ENCODE measurements around the gene ALMS1.
A peak's percentile ranks its signal among the peaks of the same experiment; 100 is the strongest.
"Not testable (repeated sequence)": the region's sequence is repeated elsewhere in the genome, so short reads cannot be mapped to it uniquely, and the experiment has no call there.

The ALMS1 gene

DNA sequence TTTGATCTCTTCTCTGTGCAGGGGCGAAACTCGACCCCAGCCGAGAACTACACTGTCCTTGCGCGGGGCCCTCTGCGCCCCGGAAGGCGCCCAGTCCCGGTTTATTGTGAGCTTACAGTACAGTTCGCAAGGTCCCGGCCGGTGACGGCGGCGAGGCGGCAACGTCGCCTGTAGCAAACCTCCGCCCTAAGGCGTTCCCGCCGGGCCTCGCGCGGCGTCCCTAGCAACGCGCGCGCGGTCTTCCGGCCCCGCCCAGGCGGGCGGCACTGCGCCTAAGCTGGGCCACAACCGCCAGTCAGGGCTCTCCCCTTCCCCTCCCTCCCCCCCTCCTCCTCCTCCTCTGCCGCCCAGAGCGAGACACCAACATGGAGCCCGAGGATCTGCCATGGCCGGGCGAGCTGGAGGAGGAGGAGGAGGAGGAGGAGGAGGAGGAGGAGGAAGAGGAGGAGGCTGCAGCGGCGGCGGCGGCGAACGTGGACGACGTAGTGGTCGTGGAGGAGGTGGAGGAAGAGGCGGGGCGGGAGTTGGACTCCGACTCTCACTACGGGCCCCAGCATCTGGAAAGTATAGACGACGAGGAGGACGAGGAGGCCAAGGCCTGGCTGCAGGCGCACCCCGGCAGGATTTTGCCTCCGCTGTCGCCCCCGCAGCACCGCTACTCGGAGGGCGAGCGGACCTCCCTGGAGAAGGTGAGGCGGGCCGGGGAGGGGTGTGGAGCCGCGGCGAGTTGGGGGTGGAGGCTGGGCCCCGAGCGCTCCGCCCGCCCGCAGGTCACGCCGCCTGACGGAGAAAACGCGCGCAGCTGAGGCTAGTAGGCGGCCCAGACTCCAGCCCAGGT lies at the start of gene ALMS1:
Gene ALMS1, plus strand, starts transcription at position 333 of the 838 bp plus-strand sequence. Its CDS starts 33 bp downstream, at position 366.
- H3K9me3 Mint-ChIP-seq, result no peaks in the 10 kb centered on the region
- peak within 1 kb of the TSS; percentile 93 for H3K27ac Mint-ChIP-seq
- DNase-seq (ENCODE audit: low spot score in 2 of 2) (peak; percentile 75 to 83), ATAC-seq (ENCODE audit: low read depth) (peak; percentile 86)
- peaks cover 2% of the 10 kb centered on the region for H3K27me3 Mint-ChIP-seq
- peaks cover 21% of the 10 kb centered on the region for H3K4me1 Mint-ChIP-seq
- peaks cover 1% of the 10 kb centered on the region for H3K36me3 Mint-ChIP-seq
- H3K4me3 Mint-ChIP-seq, result peak within 1 kb of the TSS; percentile 95

DNA sequence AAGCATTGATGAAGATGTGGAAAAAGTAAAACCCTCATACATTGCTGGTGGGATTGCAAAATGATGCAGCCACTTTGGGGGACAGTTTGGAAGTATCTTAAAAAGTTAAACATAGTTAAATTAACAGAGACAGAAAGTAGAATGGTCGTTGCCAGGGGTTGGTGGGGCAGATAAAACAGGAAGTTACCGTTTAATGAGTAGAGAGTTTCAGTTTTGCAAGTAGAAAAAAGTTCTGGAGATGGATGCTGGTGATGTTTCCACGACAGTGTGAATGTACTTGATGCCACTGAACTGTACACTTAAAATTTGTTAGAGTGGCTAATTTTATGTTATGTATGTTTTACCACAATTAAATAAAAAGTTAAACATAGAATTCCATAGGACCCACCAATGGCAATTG lies 47.8 kb upstream of the ALMS1 start:
- no peak for DNase-seq (ENCODE audit: low spot score in 2 of 2)
- peaks cover 12% of the 10 kb centered on the region for H3K9me3 Mint-ChIP-seq
- H3K36me3 Mint-ChIP-seq, result no peaks in the 10 kb centered on the region
- H3K27me3 Mint-ChIP-seq, result no peaks in the 10 kb centered on the region
- H3K4me1 Mint-ChIP-seq, result peaks cover 10% of the 10 kb centered on the region
- H3K27ac Mint-ChIP-seq, result peak overlapping the region; percentile 54
- ATAC-seq (ENCODE audit: low read depth), result peak; percentile 43
- H3K4me3 Mint-ChIP-seq, result no peak overlapping the region

- H3K36me3 Mint-ChIP-seq, result no peaks in the 10 kb centered on the region
- peaks cover 10% of the 10 kb centered on the region for H3K4me1 Mint-ChIP-seq
- ATAC-seq (ENCODE audit: low read depth) (no peak), DNase-seq (ENCODE audit: low spot score in 2 of 2) (no peak)
- peaks cover 7% of the 10 kb centered on the region for H3K9me3 Mint-ChIP-seq
- no peaks in the 10 kb centered on the region for H3K27me3 Mint-ChIP-seq
- no peak overlapping the region for H3K4me3 Mint-ChIP-seq
- no peak overlapping the region for H3K27ac Mint-ChIP-seq
Measured at GRCh38 chr2:73339201-73339600, 46.4 kb upstream of the ALMS1 start.

DNA sequence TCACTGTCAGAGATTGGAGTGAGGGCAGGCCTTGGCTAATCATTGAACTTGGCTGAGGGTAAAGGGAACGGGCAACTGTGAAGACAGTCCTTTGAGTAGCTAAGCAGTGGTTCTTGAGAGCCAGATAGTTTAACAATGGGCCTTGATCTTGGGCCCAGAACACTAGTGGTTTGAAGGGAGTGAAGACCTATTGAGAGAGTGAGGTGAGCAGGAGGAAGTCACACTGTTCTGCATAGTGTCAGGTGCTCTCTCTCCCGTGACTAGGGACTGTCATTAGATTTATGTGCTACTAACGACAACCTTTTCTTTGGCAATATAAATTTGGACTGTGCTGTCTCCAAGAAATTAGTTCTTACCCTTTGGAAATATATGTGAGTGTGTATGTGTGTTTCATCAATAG lies 44.6 kb upstream of the ALMS1 start:
- Mint-ChIP-seq H3K4me3 (no peak overlapping the region), H3K36me3 (no peaks in the 10 kb centered on the region), H3K27ac (no peak overlapping the region), H3K9me3 (no peaks in the 10 kb centered on the region), H3K4me1 (peaks cover 12% of the 10 kb centered on the region), H3K27me3 (no peaks in the 10 kb centered on the region)
- DNase-seq (ENCODE audit: low spot score in 2 of 2) (no peak), ATAC-seq (ENCODE audit: low read depth) (peak; percentile 52)

GRCh38 chr2:73343992-73344391 lies 41.6 kb upstream of the ALMS1 start:
- H3K9me3 Mint-ChIP-seq, result no peaks in the 10 kb centered on the region
- DNase-seq (ENCODE audit: low spot score in 2 of 2), result no peak
- peaks cover 3% of the 10 kb centered on the region for H3K4me1 Mint-ChIP-seq
- H3K36me3 Mint-ChIP-seq, result no peaks in the 10 kb centered on the region
- H3K27me3 Mint-ChIP-seq, result peaks cover 2% of the 10 kb centered on the region
- no peak for ATAC-seq (ENCODE audit: low read depth)
- H3K27ac Mint-ChIP-seq, result no peak overlapping the region
- H3K4me3 Mint-ChIP-seq, result no peak overlapping the region

GRCh38 chr2:73344747-73345146 lies 40.9 kb upstream of the ALMS1 start:
- not testable (repeated sequence) for H3K9me3 Mint-ChIP-seq; H3K27me3 Mint-ChIP-seq; H3K36me3 Mint-ChIP-seq; ATAC-seq (ENCODE audit: low read depth); H3K27ac Mint-ChIP-seq; DNase-seq (ENCODE audit: low spot score in 2 of 2); H3K4me1 Mint-ChIP-seq; H3K4me3 Mint-ChIP-seq

GRCh38 chr2:73350035-73350691 lies 35.5 kb upstream of the ALMS1 start:
- Mint-ChIP-seq H3K4me1 (peaks cover 3% of the 10 kb centered on the region), H3K4me3 (no peak overlapping the region), H3K27me3 (peaks cover 5% of the 10 kb centered on the region), H3K9me3 (no peaks in the 10 kb centered on the region), H3K36me3 (no peaks in the 10 kb centered on the region), H3K27ac (no peak overlapping the region)
- ATAC-seq (ENCODE audit: low read depth) (no peak), DNase-seq (ENCODE audit: low spot score in 2 of 2) (no peak)

DNA sequence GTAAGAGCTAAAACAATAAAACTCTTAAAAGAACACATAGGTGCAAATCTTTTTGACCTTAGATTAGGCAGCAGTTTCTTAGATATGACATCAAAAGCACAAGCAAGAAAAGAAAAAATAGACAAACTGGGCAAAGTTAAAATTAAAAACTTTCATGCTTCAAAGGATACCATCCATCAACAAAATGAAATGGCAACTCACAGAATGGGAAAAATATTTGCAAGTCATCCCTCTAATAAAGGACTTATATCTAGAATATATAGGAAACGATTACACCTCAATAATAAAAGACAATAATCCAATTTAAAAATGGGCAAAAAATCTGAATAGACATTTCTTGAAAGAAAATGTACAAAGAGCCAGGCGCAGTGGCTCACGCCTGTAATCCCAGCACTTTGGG lies 29.5 kb upstream of the ALMS1 start:
- no peak overlapping the region for H3K4me3 Mint-ChIP-seq
- peaks cover 6% of the 10 kb centered on the region for H3K27me3 Mint-ChIP-seq
- ATAC-seq (ENCODE audit: low read depth) (no peak), DNase-seq (ENCODE audit: low spot score in 2 of 2) (no peak)
- no peaks in the 10 kb centered on the region for H3K36me3 Mint-ChIP-seq
- H3K4me1 Mint-ChIP-seq, result no peaks in the 10 kb centered on the region
- no peak overlapping the region for H3K27ac Mint-ChIP-seq
- H3K9me3 Mint-ChIP-seq, result no peaks in the 10 kb centered on the region

- no peak for DNase-seq (ENCODE audit: low spot score in 2 of 2)
- H3K27ac Mint-ChIP-seq, result no peak overlapping the region
Measured at GRCh38 chr2:73359915-73360697, 25.5 kb upstream of the ALMS1 start.

GRCh38 chr2:73366060-73366459 lies 19.6 kb upstream of the ALMS1 start:
- no peak for ATAC-seq (ENCODE audit: low read depth)
- H3K36me3 Mint-ChIP-seq, result no peaks in the 10 kb centered on the region
- no peaks in the 10 kb centered on the region for H3K9me3 Mint-ChIP-seq
- no peak for DNase-seq (ENCODE audit: low spot score in 2 of 2)
- H3K4me3 Mint-ChIP-seq, result no peak overlapping the region
- H3K4me1 Mint-ChIP-seq, result no peaks in the 10 kb centered on the region
- H3K27ac Mint-ChIP-seq, result no peak overlapping the region
- H3K27me3 Mint-ChIP-seq, result peaks cover 15% of the 10 kb centered on the region

More at GRCh38 chr2:73359915-73360697, 25.5 kb upstream of the ALMS1 start:
- peaks cover 15% of the 10 kb centered on the region for H3K27me3 Mint-ChIP-seq
- H3K9me3 Mint-ChIP-seq, result no peaks in the 10 kb centered on the region
- no peak for ATAC-seq (ENCODE audit: low read depth)
- H3K36me3 Mint-ChIP-seq, result no peaks in the 10 kb centered on the region
- H3K4me3 Mint-ChIP-seq, result no peak overlapping the region
- no peaks in the 10 kb centered on the region for H3K4me1 Mint-ChIP-seq

DNA sequence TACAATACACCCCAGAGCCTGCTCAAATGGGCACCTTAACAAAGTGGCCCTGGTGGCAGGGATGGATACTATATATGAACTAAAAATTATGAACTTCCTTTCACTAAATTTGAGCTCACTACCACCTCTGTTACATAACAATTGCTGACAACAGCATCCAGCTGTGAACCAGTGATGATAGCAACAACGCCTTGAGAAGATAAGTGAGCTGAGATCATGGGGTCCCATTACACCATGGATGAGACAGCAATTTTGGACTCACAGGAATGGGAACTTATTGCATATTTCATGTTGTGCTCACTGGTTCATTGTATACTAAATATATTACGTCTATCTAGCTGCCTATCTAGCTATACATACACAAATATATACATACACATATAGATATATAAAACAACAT lies 16.9 kb upstream of the ALMS1 start:
- DNase-seq (ENCODE audit: low spot score in 2 of 2), result no peak
- no peak for ATAC-seq (ENCODE audit: low read depth)
- Mint-ChIP-seq H3K9me3 (no peaks in the 10 kb centered on the region), H3K27ac (no peak overlapping the region), H3K36me3 (no peaks in the 10 kb centered on the region), H3K4me1 (no peaks in the 10 kb centered on the region), H3K27me3 (peaks cover 11% of the 10 kb centered on the region), H3K4me3 (no peak overlapping the region)

DNA sequence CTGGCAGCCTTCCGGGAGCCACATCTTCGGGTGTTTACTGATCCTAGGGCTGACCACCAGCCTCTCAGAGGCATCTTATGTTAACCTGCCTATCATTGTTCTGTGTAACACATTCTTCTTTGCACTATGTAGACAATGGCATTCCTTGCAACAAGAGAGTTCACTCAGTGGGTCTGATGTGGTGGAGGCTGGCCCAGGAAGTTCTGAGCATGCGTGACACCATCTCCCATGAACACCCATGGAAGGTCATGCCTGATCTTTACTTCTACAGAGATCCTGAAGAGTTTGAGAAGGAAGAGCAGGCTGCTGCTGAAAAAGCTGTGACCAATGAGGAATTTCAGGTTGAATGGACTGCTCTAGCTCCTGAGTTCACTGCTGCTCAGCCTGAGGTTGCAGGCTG lies 15.3 kb upstream of the ALMS1 start:
- Mint-ChIP-seq H3K36me3 (no peaks in the 10 kb centered on the region), H3K4me3 (no peak overlapping the region), H3K4me1 (no peaks in the 10 kb centered on the region)

GRCh38 chr2:73373344-73373743 lies 12.3 kb upstream of the ALMS1 start:
- DNase-seq (ENCODE audit: low spot score in 2 of 2) (no peak), ATAC-seq (ENCODE audit: low read depth) (no peak)
- H3K27ac Mint-ChIP-seq, result no peak overlapping the region
- no peaks in the 10 kb centered on the region for H3K4me1 Mint-ChIP-seq
- H3K4me3 Mint-ChIP-seq, result no peak overlapping the region
- no peaks in the 10 kb centered on the region for H3K9me3 Mint-ChIP-seq
- H3K36me3 Mint-ChIP-seq, result peaks cover 2% of the 10 kb centered on the region
- H3K27me3 Mint-ChIP-seq, result peaks cover 15% of the 10 kb centered on the region

More for the DNA sequence above, 15.3 kb upstream of the ALMS1 start:
- ATAC-seq (ENCODE audit: low read depth) (no peak), DNase-seq (ENCODE audit: low spot score in 2 of 2) (no peak)
- Mint-ChIP-seq H3K27ac (no peak overlapping the region), H3K9me3 (no peaks in the 10 kb centered on the region), H3K27me3 (peaks cover 14% of the 10 kb centered on the region)

DNA sequence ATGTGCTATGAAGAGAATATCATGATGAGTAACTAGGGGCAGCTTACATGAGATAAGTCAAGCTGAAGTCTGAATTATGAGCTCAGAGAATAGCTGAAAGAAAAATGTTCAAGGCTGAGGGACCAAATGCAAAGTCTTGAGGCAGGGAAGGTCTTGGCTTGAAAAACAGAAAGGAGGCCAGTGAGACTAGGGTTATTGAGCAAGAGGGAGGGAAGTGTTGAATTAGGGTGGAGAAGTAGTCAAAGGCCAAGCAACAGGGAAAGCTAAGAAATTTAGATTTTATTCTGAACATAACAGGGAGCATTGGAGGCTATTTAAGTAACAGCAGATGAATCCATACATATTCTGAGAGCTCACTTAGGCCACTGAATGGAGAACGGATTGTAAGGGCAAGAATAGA lies 11.4 kb upstream of the ALMS1 start:
- no peaks in the 10 kb centered on the region for H3K4me1 Mint-ChIP-seq
- H3K9me3 Mint-ChIP-seq, result no peaks in the 10 kb centered on the region
- no peak overlapping the region for H3K27ac Mint-ChIP-seq
- peaks cover 2% of the 10 kb centered on the region for H3K36me3 Mint-ChIP-seq
- ATAC-seq (ENCODE audit: low read depth), result no peak
- DNase-seq (ENCODE audit: low spot score in 2 of 2), result no peak
- H3K27me3 Mint-ChIP-seq, result peaks cover 15% of the 10 kb centered on the region
- no peak overlapping the region for H3K4me3 Mint-ChIP-seq
